T-helper 17 cell (primary cell): ENCODE data around the gene BCAS3. TPM values are rescaled to one million over a fixed set of nuclear protein-coding genes. Genes with fewer than 3 reads are reported as not detected.

Experiments
- ATAC-seq: fragments of 150-1000 bp; cut with Tn5 transposase; 2 replicates; pipeline ENCODE4 v1.10.0; 2021; ENCODE audit warnings: mild to moderate bottlenecking, moderate library complexity
- DNase-seq, 3 donors: peaks; one replicate each; pipeline versions ENCODE4 v3.0.0 to v3.0.0-alpha.2; 2020 to 2021
- H3K9me3 ChIP-seq: one replicate; pipeline ENCODE4 v1.7.0; 2013; ENCODE audit warnings: low read length, mild to moderate bottlenecking; ENCODE audit not compliant: control insufficient read depth, poor library complexity, severe bottlenecking
- H3K27ac Mint-ChIP-seq: one replicate; pipeline ENCODE4 v1.8.0; 2022; ENCODE audit warnings: mild to moderate bottlenecking, moderate library complexity, mixed read lengths
- H3K27me3 Mint-ChIP-seq: one replicate; pipeline ENCODE4 v1.8.0; 2022; ENCODE audit warnings: mixed read lengths
- H3K36me3 Mint-ChIP-seq: one replicate; pipeline ENCODE4 v1.8.0; 2022; ENCODE audit warnings: low read depth, mixed read lengths
- H3K4me1 Mint-ChIP-seq: one replicate; pipeline ENCODE4 v1.8.0; 2022; ENCODE audit warnings: mild to moderate bottlenecking, mixed read lengths
- H3K4me3 Mint-ChIP-seq: one replicate; pipeline ENCODE4 v1.8.0; 2022; ENCODE audit warnings: mild to moderate bottlenecking, moderate library complexity, mixed read lengths
- total RNA-seq, 4 donors: library from RNA in 2 of 4; stranded (reverse) in 2 of 4; gene quantifications; one replicate each; pipeline ENCODE4 v1.2.3 and lab custom pipeline; 2022 to 2026

BCAS3 gene
- total RNA-seq, 2 donors from 2014 or later = 39.0 to 50.0 TPM

- no peak overlapping the region for H3K27ac Mint-ChIP-seq
- H3K4me1 Mint-ChIP-seq = peaks cover 8% of the 10 kb centered on the region
- H3K4me3 Mint-ChIP-seq = no peak overlapping the region
These were observed 369.9 kb downstream of the BCAS3 start for GRCh38 chr17:61047515-61047914.

GRCh38 chr17:61048376-61049106, 370.9 kb downstream of the BCAS3 start:
- no peaks in the 10 kb centered on the region for H3K27me3 Mint-ChIP-seq
- H3K27ac Mint-ChIP-seq = peak overlapping the region; percentile 54
- peaks cover 8% of the 10 kb centered on the region for H3K4me1 Mint-ChIP-seq
- H3K4me3 Mint-ChIP-seq = no peak overlapping the region
- H3K9me3 ChIP-seq = no peaks in the 10 kb centered on the region
- H3K36me3 Mint-ChIP-seq = no peaks in the 10 kb centered on the region
- no peak for ATAC-seq
- DNase-seq = no peak

More at GRCh38 chr17:61047515-61047914, 369.9 kb downstream of the BCAS3 start:
- ATAC-seq = no peak
- H3K9me3 ChIP-seq = no peaks in the 10 kb centered on the region
- H3K27me3 Mint-ChIP-seq = no peaks in the 10 kb centered on the region
- H3K36me3 Mint-ChIP-seq = no peaks in the 10 kb centered on the region
- DNase-seq = no peak

GRCh38 chr17:61053469-61053868, 375.8 kb downstream of the BCAS3 start:
- ATAC-seq (no peak), DNase-seq (no peak)
- H3K27ac Mint-ChIP-seq = no peak overlapping the region
- H3K4me1 Mint-ChIP-seq = peaks cover 10% of the 10 kb centered on the region
- no peaks in the 10 kb centered on the region for H3K9me3 ChIP-seq
- H3K27me3 Mint-ChIP-seq = no peaks in the 10 kb centered on the region
- H3K36me3 Mint-ChIP-seq = no peaks in the 10 kb centered on the region
- no peak overlapping the region for H3K4me3 Mint-ChIP-seq

GRCh38 chr17:61054436-61054835, 376.8 kb downstream of the BCAS3 start:
- Mint-ChIP-seq H3K4me1 (peaks cover 8% of the 10 kb centered on the region), H3K36me3 (no peaks in the 10 kb centered on the region), H3K27me3 (no peaks in the 10 kb centered on the region), H3K27ac (peak overlapping the region; percentile 32), H3K4me3 (no peak overlapping the region)
- DNase-seq = no peak
- H3K9me3 ChIP-seq = no peaks in the 10 kb centered on the region
- ATAC-seq = no peak

- Mint-ChIP-seq H3K4me1 (peaks cover 7% of the 10 kb centered on the region), H3K27me3 (no peaks in the 10 kb centered on the region), H3K4me3 (no peak overlapping the region), H3K27ac (no peak overlapping the region), H3K36me3 (no peaks in the 10 kb centered on the region)
- no peaks in the 10 kb centered on the region for H3K9me3 ChIP-seq
- DNase-seq (no peak), ATAC-seq (no peak)
These were observed 379.6 kb downstream of the BCAS3 start for GRCh38 chr17:61057257-61057656.

GRCh38 chr17:61058066-61058465, 380.4 kb downstream of the BCAS3 start:
- peaks cover 6% of the 10 kb centered on the region for H3K4me1 Mint-ChIP-seq
- no peak overlapping the region for H3K4me3 Mint-ChIP-seq
- no peak for ATAC-seq
- no peaks in the 10 kb centered on the region for H3K27me3 Mint-ChIP-seq
- H3K36me3 Mint-ChIP-seq = no peaks in the 10 kb centered on the region
- H3K27ac Mint-ChIP-seq = no peak overlapping the region
- no peak for DNase-seq
- H3K9me3 ChIP-seq = no peaks in the 10 kb centered on the region

- Mint-ChIP-seq H3K27ac (no peak overlapping the region), H3K36me3 (no peaks in the 10 kb centered on the region), H3K27me3 (no peaks in the 10 kb centered on the region)
These were observed 385.9 kb downstream of the BCAS3 start for GRCh38 chr17:61063528-61063927.

GRCh38 chr17:61064087-61064951, 386.7 kb downstream of the BCAS3 start:
- Mint-ChIP-seq H3K27me3 (no peaks in the 10 kb centered on the region), H3K4me1 (peaks cover 2% of the 10 kb centered on the region), H3K4me3 (no peak overlapping the region), H3K36me3 (peaks cover 4% of the 10 kb centered on the region), H3K27ac (no peak overlapping the region)
- no peak for DNase-seq
- no peaks in the 10 kb centered on the region for H3K9me3 ChIP-seq
- ATAC-seq = no peak

More at GRCh38 chr17:61063528-61063927, 385.9 kb downstream of the BCAS3 start:
- DNase-seq = no peak
- H3K9me3 ChIP-seq = no peaks in the 10 kb centered on the region
- no peak for ATAC-seq
- H3K4me1 Mint-ChIP-seq = peaks cover 2% of the 10 kb centered on the region
- H3K4me3 Mint-ChIP-seq = no peak overlapping the region

- no peaks in the 10 kb centered on the region for H3K27me3 Mint-ChIP-seq
- peaks cover 4% of the 10 kb centered on the region for H3K36me3 Mint-ChIP-seq
- no peak overlapping the region for H3K4me3 Mint-ChIP-seq
- H3K4me1 Mint-ChIP-seq = peaks cover 2% of the 10 kb centered on the region
- no peak for ATAC-seq
- H3K27ac Mint-ChIP-seq = no peak overlapping the region
- H3K9me3 ChIP-seq = no peaks in the 10 kb centered on the region
- DNase-seq = no peak
These were observed 387.7 kb downstream of the BCAS3 start for GRCh38 chr17:61065263-61065773.

GRCh38 chr17:61066062-61066461, 388.4 kb downstream of the BCAS3 start:
- no peak for DNase-seq
- peaks cover 2% of the 10 kb centered on the region for H3K4me1 Mint-ChIP-seq
- no peak overlapping the region for H3K27ac Mint-ChIP-seq
- peaks cover 4% of the 10 kb centered on the region for H3K36me3 Mint-ChIP-seq
- H3K27me3 Mint-ChIP-seq = no peaks in the 10 kb centered on the region
- no peaks in the 10 kb centered on the region for H3K9me3 ChIP-seq
- ATAC-seq = no peak
- no peak overlapping the region for H3K4me3 Mint-ChIP-seq

- H3K36me3 Mint-ChIP-seq = peaks cover 6% of the 10 kb centered on the region
- H3K4me1 Mint-ChIP-seq = no peaks in the 10 kb centered on the region
- no peaks in the 10 kb centered on the region for H3K27me3 Mint-ChIP-seq
- H3K9me3 ChIP-seq = no peaks in the 10 kb centered on the region
- DNase-seq = no peak
- H3K27ac Mint-ChIP-seq = no peak overlapping the region
- ATAC-seq = no peak
- H3K4me3 Mint-ChIP-seq = no peak overlapping the region
These were observed 393.0 kb downstream of the BCAS3 start for GRCh38 chr17:61070649-61071048.

GRCh38 chr17:61072648-61073047, 395.0 kb downstream of the BCAS3 start:
- no peaks in the 10 kb centered on the region for H3K9me3 ChIP-seq
- ATAC-seq = no peak
- Mint-ChIP-seq H3K27me3 (no peaks in the 10 kb centered on the region), H3K4me3 (no peak overlapping the region), H3K4me1 (peaks cover 4% of the 10 kb centered on the region), H3K36me3 (peaks cover 9% of the 10 kb centered on the region), H3K27ac (no peak overlapping the region)
- no peak for DNase-seq

- no peak for DNase-seq
- H3K27ac Mint-ChIP-seq = no peak overlapping the region
- no peaks in the 10 kb centered on the region for H3K9me3 ChIP-seq
These were observed 395.5 kb downstream of the BCAS3 start for GRCh38 chr17:61073131-61073530.

More at GRCh38 chr17:61073131-61073530, 395.5 kb downstream of the BCAS3 start:
- Mint-ChIP-seq H3K4me3 (no peak overlapping the region), H3K36me3 (peaks cover 9% of the 10 kb centered on the region), H3K27me3 (no peaks in the 10 kb centered on the region), H3K4me1 (peaks cover 4% of the 10 kb centered on the region)
- no peak for ATAC-seq
